ENCODE results near the gene NFATC2.

GRCh38 chr20:51397137-51397536 is 145.4 kb downstream of the NFATC2 start:
- TF ChIP-seq YY1 (IDR thresholded peaks at IDR 0.05; ENCODE audit: insufficient read depth, insufficient read length) (no peak), ZNF274 (IDR thresholded peaks at IDR 0.05; ENCODE audit: low read depth, low read length) (no peak), SUZ12 (IDR thresholded peaks at IDR 0.05; ENCODE audit: extremely low read depth, insufficient read depth, insufficient read length) (no peak)

Measured in NT2/D1 (cell line).